ENCODE measurements around the gene FOXK1. TPM values are rescaled to one million over a fixed set of nuclear protein-coding genes. Genes with fewer than 3 reads are reported as not detected.

Gene FOXK1
- total RNA-seq, 4 donors from 2014 or later = 28.0 to 59.9 (median 34.2) TPM

GRCh38 chr7:4798706-4799235, 116.7 kb downstream of the FOXK1 start:
- Histone ChIP-seq H3K4me1 (no peaks in the 10 kb centered on the region), H3K4me3 (no peak overlapping the region), H3K36me3 (no peaks in the 10 kb centered on the region), H3K27ac (no peak overlapping the region), H3K27me3 (no peaks in the 10 kb centered on the region), H3K9me3 (no peaks in the 10 kb centered on the region)
- in situ Hi-C loops (cut with MboI; ENCODE audit: low pct_ligation_motif_present in 1 of 4, low pct_unique_long_range_greater_than_20kb in 1 of 4, low sequenced_read_pairs in 3 of 4) (loop anchor here in 1 of 4 donors (10.0 kb wide), 1 partner anchor 286 kb away; no protein-coding TSS in a partner anchor), intact Hi-C loops (cut with DNase I; ENCODE audit: low total_unique reads) (no loop called here)
- TF ChIP-seq POLR2AphosphoS5 (IDR thresholded peaks at IDR 0.05) (no peak), POLR2A (IDR thresholded peaks at IDR 0.05) (no peak), EP300 (IDR thresholded peaks at IDR 0.05; ENCODE audit: low read depth) (no peak)
- TF ChIP-seq, protein P1, sequence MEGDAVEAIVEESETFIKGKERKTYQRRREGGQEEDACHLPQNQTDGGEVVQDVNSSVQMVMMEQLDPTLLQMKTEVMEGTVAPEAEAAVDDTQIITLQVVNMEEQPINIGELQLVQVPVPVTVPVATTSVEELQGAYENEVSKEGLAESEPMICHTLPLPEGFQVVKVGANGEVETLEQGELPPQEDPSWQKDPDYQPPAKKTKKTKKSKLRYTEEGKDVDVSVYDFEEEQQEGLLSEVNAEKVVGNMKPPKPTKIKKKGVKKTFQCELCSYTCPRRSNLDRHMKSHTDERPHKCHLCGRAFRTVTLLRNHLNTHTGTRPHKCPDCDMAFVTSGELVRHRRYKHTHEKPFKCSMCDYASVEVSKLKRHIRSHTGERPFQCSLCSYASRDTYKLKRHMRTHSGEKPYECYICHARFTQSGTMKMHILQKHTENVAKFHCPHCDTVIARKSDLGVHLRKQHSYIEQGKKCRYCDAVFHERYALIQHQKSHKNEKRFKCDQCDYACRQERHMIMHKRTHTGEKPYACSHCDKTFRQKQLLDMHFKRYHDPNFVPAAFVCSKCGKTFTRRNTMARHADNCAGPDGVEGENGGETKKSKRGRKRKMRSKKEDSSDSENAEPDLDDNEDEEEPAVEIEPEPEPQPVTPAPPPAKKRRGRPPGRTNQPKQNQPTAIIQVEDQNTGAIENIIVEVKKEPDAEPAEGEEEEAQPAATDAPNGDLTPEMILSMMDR (IDR thresholded peaks at IDR 0.05) = no peak
- DNase-seq = no peak
- WGBS, 2 donors (ENCODE audit: low coverage in 1 of 2) = 74% methylated on average over 15 of the region's 15 CpGs; no CpG with 5 or more reads in 1 of the 2 donors

GRCh38 chr7:4799508-4800268, 117.6 kb downstream of the FOXK1 start:
- intact Hi-C loops (cut with DNase I; ENCODE audit: low total_unique reads) (no loop called here), in situ Hi-C loops (cut with MboI; ENCODE audit: low pct_ligation_motif_present in 1 of 4, low pct_unique_long_range_greater_than_20kb in 1 of 4, low sequenced_read_pairs in 3 of 4) (loop anchor here in 1 of 4 donors (10.0 kb wide), 1 partner anchor 285 kb away; no protein-coding TSS in a partner anchor)
- Histone ChIP-seq H3K27me3 (no peaks in the 10 kb centered on the region), H3K4me1 (no peaks in the 10 kb centered on the region), H3K36me3 (no peaks in the 10 kb centered on the region), H3K4me3 (no peak overlapping the region), H3K9me3 (no peaks in the 10 kb centered on the region), H3K27ac (no peak overlapping the region)
- no peak for TF ChIP-seq POLR2AphosphoS5 (IDR thresholded peaks at IDR 0.05)
- 66% methylated on average over 36 of the region's 39 CpGs; no CpG with 5 or more reads in 1 of the 2 donors for WGBS, 2 donors (ENCODE audit: low coverage in 1 of 2)
- DNase-seq = no peak

DNA sequence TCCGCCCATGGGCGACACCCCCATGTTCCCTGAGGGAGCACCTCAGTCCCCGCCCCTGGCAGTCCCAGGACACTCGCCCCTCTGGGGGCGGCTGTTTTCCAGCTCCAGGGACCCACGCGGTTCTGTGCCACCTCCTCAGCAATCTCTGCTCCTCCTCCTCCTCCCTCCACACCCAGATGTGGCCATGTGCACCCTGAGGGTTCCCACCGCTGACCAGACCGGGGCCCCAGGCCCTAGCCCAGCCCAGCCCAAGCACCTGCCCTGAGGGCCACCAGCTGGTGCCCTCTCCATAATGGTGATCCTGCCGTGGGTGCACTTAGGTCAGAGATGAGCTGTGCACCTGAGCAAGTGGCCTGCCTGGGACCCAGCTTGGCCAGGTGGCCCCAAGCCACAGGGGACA, 118.4 kb downstream of the FOXK1 start:
- H3K27me3 ChIP-seq = peaks cover 3% of the 10 kb centered on the region
- in situ Hi-C loops (cut with MboI; ENCODE audit: low pct_ligation_motif_present in 1 of 4, low pct_unique_long_range_greater_than_20kb in 1 of 4, low sequenced_read_pairs in 3 of 4) = no loop called here
- no peak for DNase-seq
- 64% methylated on average over 10 of the region's 10 CpGs; no CpG with 5 or more reads in 1 of the 2 donors for WGBS, 2 donors (ENCODE audit: low coverage in 1 of 2)
- intact Hi-C loops (cut with DNase I; ENCODE audit: low total_unique reads) = no loop called here
- no peak overlapping the region for H3K4me3 ChIP-seq
- no peak overlapping the region for H3K27ac ChIP-seq
- no peaks in the 10 kb centered on the region for H3K4me1 ChIP-seq
- H3K36me3 ChIP-seq = no peaks in the 10 kb centered on the region
- no peak for TF ChIP-seq POLR2AphosphoS5 (IDR thresholded peaks at IDR 0.05)
- no peak for TF ChIP-seq POLR2A (IDR thresholded peaks at IDR 0.05)
- TF ChIP-seq, protein P1 (IDR thresholded peaks at IDR 0.05) = no peak
- no peak for TF ChIP-seq EP300 (IDR thresholded peaks at IDR 0.05; ENCODE audit: low read depth)
- no peaks in the 10 kb centered on the region for H3K9me3 ChIP-seq

- H3K27me3 ChIP-seq = peaks cover 9% of the 10 kb centered on the region
- WGBS, 2 donors (ENCODE audit: low coverage in 1 of 2) = 81% methylated on average over 23 of the region's 27 CpGs; no CpG with 5 or more reads in 1 of the 2 donors
- H3K36me3 ChIP-seq = no peaks in the 10 kb centered on the region
- no peak for TF ChIP-seq POLR2AphosphoS5 (IDR thresholded peaks at IDR 0.05)
- TF ChIP-seq POLR2A (IDR thresholded peaks at IDR 0.05) = no peak
- no peak for TF ChIP-seq EP300 (IDR thresholded peaks at IDR 0.05; ENCODE audit: low read depth)
- TF ChIP-seq, protein P1 (IDR thresholded peaks at IDR 0.05) = no peak
- intact Hi-C loops (cut with DNase I; ENCODE audit: low total_unique reads) = no loop called here
- DNase-seq = no peak
- no peaks in the 10 kb centered on the region for H3K9me3 ChIP-seq
- H3K4me3 ChIP-seq = no peak overlapping the region
- in situ Hi-C loops (cut with MboI; ENCODE audit: low pct_ligation_motif_present in 1 of 4, low pct_unique_long_range_greater_than_20kb in 1 of 4, low sequenced_read_pairs in 3 of 4) = no loop called here
- H3K4me1 ChIP-seq = no peaks in the 10 kb centered on the region
- no peak overlapping the region for H3K27ac ChIP-seq
These were observed 119.1 kb downstream of the FOXK1 start for GRCh38 chr7:4800926-4801838.

Data from transverse colon (tissue), 4 donors.